ENCODE results near the gene NR3C2.

NR3C2 gene

DNA sequence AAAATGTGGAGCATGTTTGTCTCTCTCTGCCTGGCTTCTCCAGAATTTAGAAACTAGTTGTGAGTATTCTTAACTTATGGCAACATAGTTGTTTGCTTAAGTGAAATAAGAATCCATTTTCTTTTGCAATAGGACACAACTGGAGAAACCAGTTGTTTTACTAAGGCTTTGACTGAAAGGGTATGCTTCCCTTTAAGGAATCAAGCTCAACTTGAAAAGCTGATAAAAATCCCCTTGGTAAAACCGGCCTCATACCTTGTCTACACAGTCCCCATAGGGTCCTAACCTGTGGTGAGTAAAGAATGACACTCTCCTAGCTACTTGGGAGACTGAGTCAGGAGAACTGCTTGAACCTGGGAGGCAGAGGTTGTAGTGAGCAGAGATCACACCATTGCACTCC is 139.8 kb downstream of the NR3C2 start:
- no peak for DNase-seq

DNA sequence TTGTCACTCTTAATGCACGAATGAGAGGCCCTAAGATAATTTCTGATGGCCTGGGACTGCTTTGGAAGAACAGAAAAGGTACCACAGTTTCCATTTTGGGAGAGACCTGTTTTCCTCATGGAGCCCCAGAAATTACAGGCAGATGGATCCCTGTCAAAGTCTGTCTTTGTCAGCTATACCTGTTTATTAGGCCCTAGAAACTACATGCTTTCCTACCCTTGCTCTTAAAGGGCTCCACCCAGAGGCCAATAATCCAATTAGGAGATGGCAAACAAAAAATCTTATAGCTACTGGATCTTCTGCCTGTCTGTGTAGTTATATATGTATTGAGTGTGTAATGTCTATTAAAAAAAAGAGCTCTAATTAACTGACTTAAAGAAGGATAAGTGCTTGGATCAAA is 141.3 kb downstream of the NR3C2 start:
- DNase-seq: no peak

DNA sequence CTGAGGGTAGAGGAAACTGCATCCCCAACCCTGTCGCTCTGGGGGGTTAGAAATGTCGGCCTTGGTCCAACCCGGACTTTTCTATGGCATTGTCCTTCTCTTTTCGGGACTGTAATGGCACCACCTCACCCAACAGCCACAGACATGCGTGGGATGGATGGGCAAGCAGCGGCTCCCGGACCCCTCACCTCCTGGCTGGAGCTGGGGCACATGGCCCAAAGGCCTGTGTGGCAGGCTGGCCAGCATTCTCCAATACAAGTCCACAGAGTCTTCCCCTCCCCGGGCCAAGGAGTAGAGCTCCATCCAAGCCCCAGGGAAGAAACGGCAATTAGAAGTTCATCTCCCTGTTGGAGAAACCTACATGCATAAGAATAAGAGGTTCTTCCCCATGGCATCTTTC is 142.9 kb downstream of the NR3C2 start:
- DNase-seq: no peak

DNA sequence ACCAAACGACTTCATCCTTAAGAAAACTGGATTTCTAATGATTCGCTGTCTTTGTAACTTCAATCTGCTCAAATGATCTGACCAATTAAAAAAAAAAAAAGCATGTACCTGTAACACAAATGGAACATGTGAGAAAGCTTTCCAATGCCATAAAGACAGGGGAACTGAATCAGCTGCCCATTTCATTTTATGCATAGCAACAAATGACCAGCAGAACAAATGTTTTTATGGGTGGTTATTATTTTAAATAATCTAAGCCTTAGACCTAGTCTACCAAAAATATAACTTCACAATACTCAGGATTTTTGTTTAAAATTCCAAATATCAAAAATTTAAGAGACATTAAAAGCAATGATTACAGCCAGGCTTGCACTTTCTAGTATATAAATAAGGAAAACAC is 145.7 kb downstream of the NR3C2 start:
- DNase-seq: no peak

DNA sequence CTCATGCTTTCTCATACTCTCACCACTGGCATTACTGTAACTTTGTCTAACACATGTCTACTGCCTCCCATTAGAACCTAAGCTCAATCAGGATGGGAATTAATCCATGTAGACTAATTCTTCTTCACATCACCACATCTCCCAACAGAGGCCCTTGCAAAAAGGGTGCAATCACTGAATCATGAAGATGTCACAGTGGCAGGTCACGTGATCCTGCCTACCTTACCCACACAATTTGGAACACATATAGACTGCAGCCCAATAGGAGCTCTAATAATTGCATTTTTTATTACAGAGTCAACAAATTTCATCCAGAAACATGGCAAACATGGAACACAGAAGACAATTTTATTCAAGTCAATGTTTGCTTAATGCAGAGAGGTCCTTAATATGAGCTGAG is 146.6 kb downstream of the NR3C2 start:
- no peak for DNase-seq

DNA sequence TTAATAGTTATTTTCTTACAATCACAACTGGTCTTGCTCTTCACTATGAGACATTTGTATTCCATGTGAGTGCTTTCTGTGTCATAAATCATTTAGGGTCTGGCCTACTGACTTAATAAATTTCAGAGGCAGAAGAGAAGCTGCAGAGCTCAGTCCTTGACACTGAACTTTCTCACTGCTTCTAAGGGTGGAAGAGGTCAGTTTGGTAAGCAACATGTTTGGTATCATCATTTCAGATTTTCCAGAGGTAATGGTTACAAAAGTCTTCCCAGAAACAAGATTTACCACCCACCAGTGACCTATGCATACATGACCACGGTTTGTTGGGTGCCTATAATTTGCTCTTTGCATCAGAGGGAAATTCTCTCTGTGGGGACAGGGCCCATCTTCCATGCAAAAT is 148.6 kb downstream of the NR3C2 start:
- DNase-seq: no peak

DNA sequence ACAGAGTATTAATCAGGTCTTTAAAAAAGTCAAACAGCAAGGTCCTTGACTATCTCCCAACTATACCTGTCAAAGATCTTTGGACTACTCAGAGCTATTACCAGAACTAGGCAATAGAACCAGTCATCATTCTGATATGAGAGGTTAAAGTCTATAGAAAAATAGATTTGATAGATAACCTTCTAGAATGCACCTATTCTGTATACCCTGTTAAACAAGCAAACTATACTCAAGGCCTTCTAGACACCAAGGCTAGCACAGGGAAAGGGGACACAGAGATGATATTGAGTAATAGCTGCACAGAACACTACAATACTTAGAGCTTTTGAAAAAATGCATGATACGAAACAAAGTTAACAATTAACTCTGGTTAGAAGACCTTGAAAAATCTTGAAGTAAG is 149.5 kb downstream of the NR3C2 start:
- no peak for DNase-seq

DNA sequence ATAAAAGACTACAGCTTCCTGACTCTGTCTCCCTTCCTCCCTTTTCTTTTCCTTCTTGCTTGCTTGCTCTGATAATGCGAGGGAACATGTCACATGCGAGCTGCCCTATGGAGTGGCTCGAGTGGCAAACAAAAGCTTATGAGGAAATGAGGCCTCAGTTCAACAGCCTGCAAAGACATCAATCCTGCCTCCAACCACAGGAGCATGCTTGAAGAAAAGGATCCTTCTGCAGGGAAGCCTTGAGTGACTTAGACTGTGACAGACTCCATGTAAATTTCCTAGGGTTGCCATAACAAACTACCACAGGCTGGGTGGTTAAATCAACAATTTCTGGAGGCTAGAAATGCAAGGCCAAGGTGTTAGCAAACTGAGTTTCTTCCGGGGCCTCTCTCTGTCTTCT is 152.5 kb downstream of the NR3C2 start:
- no peak for DNase-seq

DNA sequence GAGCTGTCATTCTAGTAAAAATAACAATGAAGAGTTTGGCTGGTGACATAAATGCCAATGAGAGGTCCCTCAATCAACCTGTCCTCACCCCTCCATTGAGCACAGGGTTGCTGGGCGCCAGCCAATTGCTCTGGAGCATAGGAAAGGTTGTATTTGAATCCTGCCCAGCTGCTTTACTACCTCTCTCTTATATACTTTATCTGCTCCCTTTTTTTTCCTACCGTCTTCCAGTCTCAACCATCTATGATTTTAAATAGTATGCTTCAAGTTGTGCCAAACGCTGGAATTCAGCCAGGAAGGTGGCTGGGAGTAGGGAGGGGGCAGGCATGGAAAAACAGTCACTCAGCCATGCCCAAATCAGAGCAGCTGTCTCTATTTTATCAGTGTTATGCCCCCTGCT is 153.8 kb downstream of the NR3C2 start:
- DNase-seq: no peak

DNA sequence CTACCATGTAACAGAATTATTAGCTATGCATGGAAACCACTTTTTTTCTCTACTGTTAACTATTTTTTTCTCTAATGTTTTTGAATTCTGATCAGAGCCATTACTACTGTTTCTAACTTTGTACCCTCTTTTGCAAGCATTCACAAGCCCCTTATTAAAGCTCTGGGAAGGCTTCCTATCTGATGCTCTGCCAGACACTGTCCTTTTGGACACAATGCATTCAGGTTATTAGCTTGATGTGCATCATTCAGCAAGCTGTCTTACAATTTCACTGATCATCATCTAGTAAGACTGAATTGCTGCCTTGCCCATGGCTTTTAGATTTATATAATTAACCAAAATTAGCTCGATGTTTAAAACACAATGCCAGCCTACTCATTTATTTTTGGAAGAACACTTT is 155.1 kb downstream of the NR3C2 start:
- no peak for DNase-seq

DNA sequence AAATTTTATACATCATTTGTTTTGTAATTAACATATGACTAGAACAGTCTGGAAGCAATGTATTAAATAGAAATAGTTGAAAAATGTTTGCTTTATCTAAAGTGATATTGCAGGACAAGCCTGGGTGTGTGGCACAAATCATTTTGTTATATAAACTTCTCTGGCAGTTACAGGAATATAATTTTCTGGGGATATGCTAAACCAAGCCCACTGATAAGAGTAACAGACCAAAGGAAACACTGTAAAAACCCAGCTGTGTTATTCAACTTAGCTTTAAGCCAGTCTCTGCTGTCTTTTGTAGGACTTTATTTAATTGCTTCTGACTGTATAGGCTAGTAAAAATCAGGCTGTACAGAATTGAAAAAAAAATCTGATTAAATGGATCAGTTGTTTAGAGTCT is 156.2 kb downstream of the NR3C2 start:
- no peak for DNase-seq

DNA sequence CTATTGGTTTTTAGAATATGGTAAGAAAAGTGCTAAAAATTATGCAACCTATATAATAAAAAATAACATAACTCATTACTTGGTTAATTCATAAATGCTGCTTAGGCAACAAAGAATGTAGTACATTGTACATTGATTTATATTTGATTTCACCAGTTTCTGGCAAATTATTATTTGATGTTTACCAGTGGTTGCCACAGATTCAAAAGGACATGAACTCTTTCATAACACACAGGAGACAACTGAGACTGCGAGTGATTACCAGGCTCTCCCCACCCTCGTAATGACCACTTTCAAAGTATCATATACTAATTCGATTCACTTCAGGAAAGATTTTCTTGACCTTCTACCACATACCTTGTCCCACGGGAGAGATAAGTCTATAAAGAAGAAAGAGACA is 158.5 kb downstream of the NR3C2 start:
- no peak for DNase-seq

DNA sequence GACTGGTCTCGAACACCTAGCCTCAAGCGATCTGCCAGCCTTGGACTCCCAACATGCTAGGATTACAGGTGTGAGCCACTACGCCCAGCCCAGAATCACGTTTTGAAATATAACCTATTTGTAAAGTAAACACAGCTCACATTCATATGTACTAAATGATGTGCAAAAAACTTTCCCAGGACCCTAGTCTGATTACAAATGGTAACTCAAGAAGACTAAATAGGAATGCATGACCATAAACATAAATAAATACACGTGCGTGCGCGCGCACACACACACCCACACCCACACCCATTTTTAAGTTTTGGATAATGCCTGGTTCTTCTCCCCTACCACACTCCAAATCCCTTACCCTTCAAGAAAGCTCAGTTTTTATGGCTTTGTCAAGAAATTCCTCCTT is 163.9 kb downstream of the NR3C2 start:
- no peak for DNase-seq

DNA sequence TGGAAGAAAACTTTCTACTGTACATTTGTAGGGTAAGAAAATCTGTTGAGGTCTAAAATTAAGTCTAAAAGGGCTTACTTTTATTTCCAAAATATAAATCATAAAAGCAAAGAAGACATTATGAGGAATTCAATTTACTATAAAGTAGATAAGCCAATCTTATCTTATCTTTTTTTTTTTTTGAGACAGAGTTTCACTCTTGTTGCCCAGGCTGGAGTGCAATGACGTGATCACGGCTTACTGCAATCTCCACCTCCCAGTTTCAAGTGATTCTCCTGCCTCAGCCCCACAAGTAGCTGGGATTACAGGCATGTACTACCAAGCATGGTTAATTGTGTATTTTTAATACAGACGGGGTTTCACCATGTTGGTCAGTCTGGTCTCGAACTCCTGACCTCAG is 166.9 kb downstream of the NR3C2 start:
- DNase-seq: no peak

DNA sequence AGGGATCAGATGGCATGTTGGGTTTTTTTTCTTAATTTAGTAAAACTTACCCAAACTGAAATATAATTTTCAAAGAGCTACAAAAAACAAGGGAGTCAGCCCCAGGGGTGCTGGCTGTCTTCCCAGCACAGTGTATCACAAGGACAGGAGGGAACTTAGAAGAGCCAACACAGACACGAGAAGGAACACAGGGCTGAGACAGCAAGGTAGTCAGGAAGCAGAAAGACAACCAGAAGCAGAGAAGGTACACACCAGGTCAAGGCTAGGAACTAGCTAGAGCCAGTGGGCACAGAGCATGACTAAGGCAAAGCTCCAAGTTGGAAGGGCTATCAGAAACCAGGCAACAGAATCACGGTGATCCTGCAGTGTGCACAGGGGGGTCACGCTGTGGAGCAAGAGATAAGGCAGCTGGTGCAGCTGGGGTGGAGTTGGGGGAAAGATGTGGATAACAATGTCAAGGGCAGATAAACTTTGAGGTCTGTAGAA is 168.7 kb downstream of the NR3C2 start:
- no peak for DNase-seq

DNA sequence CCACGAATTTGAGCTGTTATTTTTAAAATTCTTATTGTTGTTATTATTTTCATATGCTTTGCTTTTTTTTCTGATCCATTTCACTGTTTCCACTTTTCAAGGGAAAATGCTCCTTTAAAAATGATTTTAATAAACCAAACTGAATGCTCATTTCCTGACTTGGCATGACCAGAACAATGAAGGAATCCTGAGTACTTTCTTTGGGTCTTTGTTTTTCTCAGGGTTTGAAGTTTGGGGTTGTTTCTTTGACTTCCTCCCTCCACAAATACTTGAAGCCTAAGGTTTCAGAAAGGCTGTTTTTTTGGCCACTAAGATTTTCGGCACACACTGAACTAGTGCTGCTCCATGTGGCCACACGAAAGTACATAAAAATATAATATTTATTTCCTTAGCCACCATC is 171.0 kb downstream of the NR3C2 start:
- DNase-seq: no peak

DNA sequence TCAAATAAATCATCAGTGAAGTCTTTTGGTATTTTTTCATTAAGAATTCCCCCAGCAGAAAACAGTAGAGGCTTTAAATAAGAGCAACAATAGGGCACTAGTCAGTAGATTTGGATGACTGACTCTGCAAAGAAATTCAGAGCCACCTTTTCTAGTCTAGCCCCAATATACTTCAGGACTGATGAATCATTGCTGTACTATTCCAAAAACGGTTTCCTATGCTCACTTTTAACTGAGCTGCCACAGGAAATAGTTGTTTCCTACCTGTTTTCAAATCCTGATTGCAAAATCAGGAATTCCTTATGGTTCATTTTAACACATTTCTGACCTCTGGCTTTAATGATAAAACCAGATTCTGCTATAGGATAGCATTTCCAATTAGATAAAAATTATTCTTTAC is 171.6 kb downstream of the NR3C2 start:
- DNase-seq: no peak

DNA sequence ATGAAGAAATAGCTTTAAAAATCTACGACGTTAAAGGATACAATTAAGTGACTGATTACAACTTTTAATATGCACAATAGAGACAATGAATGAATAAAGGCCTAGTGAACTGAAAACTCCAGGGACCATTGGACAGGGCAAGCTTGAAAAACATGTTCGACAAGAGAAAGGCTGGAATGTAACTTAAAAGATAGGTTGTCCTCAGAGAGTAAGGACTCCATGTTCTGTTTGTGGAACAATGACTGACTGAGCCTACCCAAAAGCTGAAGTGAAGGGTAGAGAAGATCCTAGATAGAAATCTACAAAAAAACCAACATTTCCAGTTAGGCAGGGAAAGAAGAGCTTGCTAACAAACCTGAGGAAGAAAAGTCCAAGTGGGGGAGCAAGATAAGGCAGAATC is 173.4 kb downstream of the NR3C2 start:
- no peak for DNase-seq

DNA sequence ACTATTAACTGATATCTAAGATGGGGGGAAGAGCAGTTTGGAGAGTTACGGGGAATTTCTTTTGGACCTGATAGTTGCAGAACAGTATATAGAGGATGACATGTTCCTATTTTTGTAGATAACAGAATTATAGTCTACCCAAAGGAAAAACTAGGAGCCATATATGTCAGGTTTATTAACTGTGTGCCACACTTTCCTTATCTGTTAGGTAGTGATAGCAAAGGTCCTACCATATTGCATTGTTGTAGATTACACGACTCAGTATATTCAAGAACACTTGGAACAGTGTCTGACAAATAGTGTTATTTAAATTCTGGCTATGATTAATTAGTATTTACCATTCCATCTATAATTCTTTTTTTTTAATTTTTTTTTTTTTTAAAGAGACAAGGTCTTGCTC is 175.3 kb downstream of the NR3C2 start:
- DNase-seq: no peak

DNA sequence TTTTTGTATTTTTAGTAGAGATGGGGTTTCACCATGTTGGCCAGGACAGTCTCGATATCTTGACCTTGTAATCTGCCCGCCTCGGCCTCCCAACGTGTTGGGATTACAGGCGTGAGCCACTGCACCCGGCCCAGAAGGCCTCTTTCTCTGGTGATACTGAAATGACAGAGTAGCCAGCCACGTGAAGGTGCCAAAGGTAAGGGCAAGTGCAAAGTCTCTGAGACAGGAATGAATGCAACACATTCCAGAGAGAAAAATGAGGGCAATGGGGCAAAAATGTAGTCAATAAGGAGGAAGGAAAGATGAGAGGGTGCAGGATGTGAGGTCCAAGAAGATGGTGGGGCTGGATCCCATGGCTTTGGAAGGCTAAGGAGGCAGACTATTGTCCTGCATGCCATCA is 176.0 kb downstream of the NR3C2 start:
- no peak for DNase-seq

DNA sequence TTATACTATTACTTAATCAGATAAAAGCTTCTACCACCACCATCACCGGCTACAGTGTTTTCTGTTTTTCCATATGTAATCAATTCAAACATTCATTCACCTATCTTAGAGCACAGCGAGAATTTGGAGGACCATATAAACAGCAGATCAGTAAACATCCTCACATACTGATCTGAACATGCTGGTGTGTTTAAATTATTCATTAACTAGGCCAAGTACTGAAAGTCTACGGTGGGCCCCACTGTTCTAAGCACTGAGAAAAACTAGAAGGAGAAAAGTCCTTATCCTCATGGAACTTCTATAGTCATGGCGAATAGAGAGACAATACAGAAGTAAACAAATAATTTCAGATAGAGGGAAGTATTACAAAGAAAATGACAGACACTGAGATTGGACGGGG is 176.6 kb downstream of the NR3C2 start:
- DNase-seq: no peak

DNA sequence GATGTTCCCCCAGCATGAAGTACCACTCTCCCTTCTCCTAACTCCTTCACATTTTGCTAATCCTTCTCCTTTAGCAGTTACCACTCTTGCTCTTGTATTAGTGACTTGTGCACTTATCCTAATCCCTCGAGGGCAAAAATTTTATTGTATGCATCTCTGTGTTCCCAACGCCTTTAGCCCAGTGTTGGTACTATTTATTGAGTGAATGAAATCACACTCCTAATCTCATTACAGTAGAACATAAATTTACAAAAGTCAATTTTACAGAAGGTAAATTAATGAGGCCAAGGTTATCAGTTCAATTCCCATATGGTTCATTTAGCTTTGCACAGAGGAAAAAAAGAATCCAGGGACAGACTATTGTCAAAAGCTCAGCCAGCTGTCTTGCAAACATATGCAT is 178.4 kb downstream of the NR3C2 start:
- no peak for DNase-seq

DNA sequence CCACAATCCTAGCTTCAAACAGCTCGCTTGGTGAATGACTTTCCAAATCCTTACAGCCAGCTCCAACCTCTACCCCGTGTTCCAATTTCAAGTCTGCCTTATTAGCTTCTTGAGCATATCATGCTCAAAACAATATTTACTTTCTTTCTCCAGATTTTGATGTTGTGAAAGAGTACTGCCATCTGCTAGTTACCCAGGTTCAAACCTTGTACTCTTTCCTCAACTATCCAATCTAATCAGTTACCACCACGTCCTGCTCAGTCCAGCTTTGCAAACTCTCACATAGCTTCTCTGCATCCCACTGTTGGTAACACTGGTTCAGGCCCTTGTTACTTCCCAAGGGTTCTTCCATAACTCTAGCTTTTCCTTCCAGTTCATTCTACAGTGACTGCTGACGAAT is 179.1 kb downstream of the NR3C2 start:
- no peak for DNase-seq

DNA sequence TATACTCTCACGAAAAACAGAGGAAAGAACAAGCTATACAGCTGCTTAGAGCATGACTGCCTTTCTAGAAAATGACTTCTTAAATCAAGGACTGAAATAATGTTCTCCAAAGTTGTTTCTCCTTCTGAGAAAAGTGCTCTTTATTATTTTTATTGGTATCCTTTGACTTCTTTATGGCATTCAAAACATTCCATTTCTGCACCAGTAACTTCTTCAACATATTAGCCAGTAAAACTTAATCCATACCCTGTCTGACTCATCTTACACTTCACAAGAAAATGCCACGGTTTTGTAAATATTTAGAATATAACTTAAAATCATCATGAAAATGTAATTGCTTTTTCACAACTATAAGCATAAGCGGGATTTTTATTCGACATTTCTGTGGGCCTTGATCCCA is 180.4 kb downstream of the NR3C2 start:
- no peak for DNase-seq

DNA sequence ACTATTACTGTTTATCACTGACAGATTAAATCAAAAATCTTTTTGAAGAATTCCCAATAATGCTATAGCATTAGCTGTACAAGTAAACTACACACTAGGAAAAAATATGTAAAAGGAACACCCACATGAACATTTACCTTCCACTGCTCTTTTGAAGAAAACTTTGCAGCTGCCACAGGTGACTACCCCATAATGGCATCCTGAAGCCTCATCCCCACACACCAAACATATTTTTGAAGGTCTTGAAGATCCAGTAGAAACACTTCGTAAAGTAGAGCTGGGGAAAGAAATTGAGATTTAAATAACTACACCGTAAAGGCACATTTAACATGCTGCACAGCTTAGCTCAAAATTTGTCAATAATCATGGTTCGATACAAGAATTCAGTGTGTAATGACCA is 182.4 kb downstream of the NR3C2 start:
- no peak for DNase-seq

DNA sequence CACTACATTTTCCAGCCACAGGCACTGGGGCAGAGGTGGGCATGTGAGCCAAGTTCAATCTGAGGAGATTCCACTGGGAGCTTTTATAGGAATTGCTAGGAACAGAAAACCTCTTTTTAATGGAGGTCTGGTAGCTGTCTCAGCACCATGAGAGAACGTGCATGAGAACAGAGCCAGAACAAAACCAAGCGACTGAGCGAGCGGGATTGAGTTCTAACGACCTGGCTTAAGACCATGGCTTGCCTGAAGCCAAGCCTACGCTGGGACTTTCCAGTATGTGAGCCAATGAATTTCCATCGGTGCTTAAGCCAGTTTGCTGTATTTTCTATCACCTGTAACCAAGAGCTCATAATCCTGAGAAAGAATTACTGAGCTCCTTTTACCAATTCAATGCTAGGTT is 183.7 kb downstream of the NR3C2 start:
- DNase-seq: no peak
